ENCODE measurements around the gene TMEM236. TPM values are rescaled to one million over a fixed set of nuclear protein-coding genes. Genes with fewer than 3 reads are reported as not detected.

TMEM236 gene
- total RNA-seq, 2 experiments from 2014 or later: 0.06 to 0.12 TPM

- CTCF ChIA-PET: no interaction called here
- H3K4me1 Mint-ChIP-seq: peaks cover 7% of the 10 kb centered on the region
- no peaks in the 10 kb centered on the region for H3K9me3 Mint-ChIP-seq (ENCODE audit: low read depth)
- H3K27me3 Mint-ChIP-seq: peaks cover 14% of the 10 kb centered on the region
- no peak overlapping the region for H3K4me3 Mint-ChIP-seq
- H3K27ac Mint-ChIP-seq: no peak overlapping the region
- H3K36me3 Mint-ChIP-seq: no peaks in the 10 kb centered on the region
- DNase-seq: no peak
- ATAC-seq: no peak
Measured at GRCh38 chr10:17805330-17805729, 53.3 kb downstream of the TMEM236 start.

- Mint-ChIP-seq H3K27ac (no peak overlapping the region), H3K9me3 (ENCODE audit: low read depth) (no peaks in the 10 kb centered on the region), H3K4me1 (peaks cover 7% of the 10 kb centered on the region), H3K27me3 (peaks cover 16% of the 10 kb centered on the region), H3K36me3 (no peaks in the 10 kb centered on the region), H3K4me3 (no peak overlapping the region)
- ATAC-seq: no peak
- CTCF ChIA-PET: no interaction called here
- DNase-seq: no peak
Measured at GRCh38 chr10:17805921-17806577, 54.0 kb downstream of the TMEM236 start.

- peaks cover 16% of the 10 kb centered on the region for H3K27me3 Mint-ChIP-seq
- no peaks in the 10 kb centered on the region for H3K36me3 Mint-ChIP-seq
- no peak within 1 kb of the TSS for H3K27ac Mint-ChIP-seq
- DNase-seq: no peak
- H3K4me1 Mint-ChIP-seq: peaks cover 7% of the 10 kb centered on the region
- no peaks in the 10 kb centered on the region for H3K9me3 Mint-ChIP-seq (ENCODE audit: low read depth)
- CTCF ChIA-PET: no interaction called here
- no peak within 1 kb of the TSS for H3K4me3 Mint-ChIP-seq
- ATAC-seq: no peak
Measured at GRCh38 chr10:17808971-17809841, 57.2 kb downstream of the TMEM236 start, which contains the start of gene MRC1. MRC1 (plus strand) TSS chr10:17809348; CDS start chr10:17809466, 118 bp downstream.

GRCh38 chr10:17811146-17811865 lies 59.3 kb downstream of the TMEM236 start:
- H3K4me1 Mint-ChIP-seq: peaks cover 7% of the 10 kb centered on the region
- no peak for ATAC-seq
- H3K27me3 Mint-ChIP-seq: peaks cover 16% of the 10 kb centered on the region
- no peak overlapping the region for H3K27ac Mint-ChIP-seq
- H3K9me3 Mint-ChIP-seq (ENCODE audit: low read depth): no peaks in the 10 kb centered on the region
- CTCF ChIA-PET: no interaction called here
- no peak for DNase-seq
- no peak overlapping the region for H3K4me3 Mint-ChIP-seq
- H3K36me3 Mint-ChIP-seq: no peaks in the 10 kb centered on the region

- no peaks in the 10 kb centered on the region for H3K9me3 Mint-ChIP-seq (ENCODE audit: low read depth)
- peaks cover under 1% of the 10 kb centered on the region for H3K4me1 Mint-ChIP-seq
- DNase-seq: no peak
- no peak overlapping the region for H3K27ac Mint-ChIP-seq
- H3K27me3 Mint-ChIP-seq: peaks cover 11% of the 10 kb centered on the region
- no peak for ATAC-seq
- CTCF ChIA-PET: no interaction called here
- no peaks in the 10 kb centered on the region for H3K36me3 Mint-ChIP-seq
- no peak overlapping the region for H3K4me3 Mint-ChIP-seq
Measured at GRCh38 chr10:17814973-17815372, 63.0 kb downstream of the TMEM236 start.

DNA sequence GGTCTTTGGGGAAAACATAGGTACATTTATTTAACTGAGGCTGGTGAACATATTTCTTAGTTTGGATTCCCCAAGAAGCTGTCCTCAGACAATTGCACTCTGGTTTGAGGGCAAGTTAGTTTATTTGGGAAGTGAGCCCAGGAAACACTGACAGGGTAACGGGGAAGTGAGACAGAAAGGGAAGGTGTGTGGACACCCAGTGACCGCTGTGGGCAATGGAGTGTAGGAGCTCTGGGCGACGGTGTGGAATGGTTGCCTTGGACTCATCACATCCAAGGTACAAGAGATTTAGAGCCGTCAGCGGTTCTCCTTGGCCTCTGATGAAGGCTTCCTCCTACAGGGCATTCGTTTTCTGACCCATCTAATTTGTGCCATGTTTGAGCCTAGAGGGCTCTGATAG lies 64.2 kb downstream of the TMEM236 start:
- Mint-ChIP-seq H3K36me3 (no peaks in the 10 kb centered on the region), H3K9me3 (ENCODE audit: low read depth) (no peaks in the 10 kb centered on the region)
- CTCF ChIA-PET: no interaction called here

DNA sequence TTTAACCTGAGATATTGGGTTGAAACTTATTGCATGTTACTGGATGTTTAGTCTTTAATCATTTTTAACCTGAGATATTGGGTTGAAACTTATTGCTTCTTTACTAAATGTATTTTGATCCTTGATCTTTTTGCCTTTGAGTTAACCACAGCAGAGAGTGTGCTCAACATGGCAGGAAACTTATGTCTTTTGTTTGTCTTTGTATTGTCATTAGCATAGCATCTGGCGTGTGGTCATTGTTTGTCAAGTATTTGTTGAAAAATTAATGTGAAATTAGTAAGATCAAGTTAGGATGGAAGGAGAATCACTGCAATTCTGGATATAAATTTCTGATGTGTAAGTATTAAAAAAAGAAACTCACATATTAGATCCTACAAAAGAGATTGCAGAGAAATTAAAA lies 65.3 kb downstream of the TMEM236 start:
- CTCF ChIA-PET: no interaction called here
- Mint-ChIP-seq H3K9me3 (ENCODE audit: low read depth) (no peaks in the 10 kb centered on the region), H3K27ac (no peak overlapping the region), H3K4me3 (no peak overlapping the region), H3K36me3 (no peaks in the 10 kb centered on the region), H3K27me3 (peaks cover 14% of the 10 kb centered on the region), H3K4me1 (no peaks in the 10 kb centered on the region)
- DNase-seq (no peak), ATAC-seq (no peak)

More for the DNA sequence above, 64.2 kb downstream of the TMEM236 start:
- no peak overlapping the region for H3K27ac Mint-ChIP-seq
- no peak overlapping the region for H3K4me3 Mint-ChIP-seq
- H3K4me1 Mint-ChIP-seq: no peaks in the 10 kb centered on the region
- ATAC-seq: no peak
- DNase-seq: no peak
- H3K27me3 Mint-ChIP-seq: peaks cover 12% of the 10 kb centered on the region

DNA sequence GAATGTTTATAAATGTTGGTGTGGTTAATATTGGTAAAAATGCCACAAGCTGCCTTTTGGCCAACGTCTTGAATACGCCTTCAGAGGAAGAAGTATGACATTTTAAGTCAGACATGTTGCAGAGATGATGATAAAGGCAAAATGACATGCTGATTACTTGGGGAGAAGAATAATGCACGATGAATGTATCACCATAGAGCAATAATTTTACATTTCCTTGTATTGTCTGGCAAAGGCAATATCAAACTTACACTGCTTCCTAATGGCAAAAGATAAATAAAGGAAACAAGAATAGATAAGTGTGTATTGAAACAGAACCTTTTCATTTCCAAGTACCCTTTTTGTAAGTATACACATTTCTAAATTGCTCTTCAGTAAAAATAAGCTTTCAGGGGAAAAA lies 65.8 kb downstream of the TMEM236 start:
- ATAC-seq (no peak), DNase-seq (no peak)
- Mint-ChIP-seq H3K36me3 (no peaks in the 10 kb centered on the region), H3K9me3 (ENCODE audit: low read depth) (no peaks in the 10 kb centered on the region), H3K4me1 (no peaks in the 10 kb centered on the region), H3K27ac (no peak overlapping the region), H3K27me3 (peaks cover 17% of the 10 kb centered on the region), H3K4me3 (no peak overlapping the region)
- CTCF ChIA-PET: no interaction called here

DNA sequence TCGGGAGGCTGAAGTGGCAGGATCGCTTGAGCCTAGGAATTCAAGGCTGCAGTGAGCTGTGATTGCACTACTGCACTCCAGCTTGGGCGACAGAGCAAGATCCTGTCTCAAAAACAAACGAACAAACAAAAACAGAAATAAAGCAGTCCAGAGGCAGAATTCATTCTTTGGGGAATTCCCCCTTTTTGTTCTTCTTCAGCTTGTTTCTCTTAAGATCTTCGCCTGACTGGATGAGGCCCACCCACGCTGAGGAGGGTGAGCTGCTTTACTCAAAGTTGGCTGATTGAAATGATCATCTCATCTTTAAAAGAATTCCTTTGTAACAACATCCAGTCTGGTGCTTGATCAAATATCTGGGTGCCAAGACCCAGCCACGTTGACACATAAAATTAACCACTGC lies 67.8 kb downstream of the TMEM236 start:
- no peaks in the 10 kb centered on the region for H3K9me3 Mint-ChIP-seq (ENCODE audit: low read depth)
- H3K4me1 Mint-ChIP-seq: no peaks in the 10 kb centered on the region
- H3K27ac Mint-ChIP-seq: no peak overlapping the region
- H3K36me3 Mint-ChIP-seq: no peaks in the 10 kb centered on the region
- no peak for DNase-seq
- ATAC-seq: no peak
- H3K4me3 Mint-ChIP-seq: no peak overlapping the region
- H3K27me3 Mint-ChIP-seq: peaks cover 25% of the 10 kb centered on the region
- CTCF ChIA-PET: no interaction called here

GRCh38 chr10:17820943-17821342 lies 68.9 kb downstream of the TMEM236 start:
- Mint-ChIP-seq H3K36me3 (no peaks in the 10 kb centered on the region), H3K27me3 (peaks cover 25% of the 10 kb centered on the region), H3K4me3 (no peak overlapping the region), H3K4me1 (no peaks in the 10 kb centered on the region), H3K27ac (no peak overlapping the region), H3K9me3 (ENCODE audit: low read depth) (peaks cover 2% of the 10 kb centered on the region)
- CTCF ChIA-PET: no interaction called here
- no peak for DNase-seq
- ATAC-seq: no peak

- no peak overlapping the region for H3K4me3 Mint-ChIP-seq
Measured at GRCh38 chr10:17821893-17822292, 69.9 kb downstream of the TMEM236 start.

DNA sequence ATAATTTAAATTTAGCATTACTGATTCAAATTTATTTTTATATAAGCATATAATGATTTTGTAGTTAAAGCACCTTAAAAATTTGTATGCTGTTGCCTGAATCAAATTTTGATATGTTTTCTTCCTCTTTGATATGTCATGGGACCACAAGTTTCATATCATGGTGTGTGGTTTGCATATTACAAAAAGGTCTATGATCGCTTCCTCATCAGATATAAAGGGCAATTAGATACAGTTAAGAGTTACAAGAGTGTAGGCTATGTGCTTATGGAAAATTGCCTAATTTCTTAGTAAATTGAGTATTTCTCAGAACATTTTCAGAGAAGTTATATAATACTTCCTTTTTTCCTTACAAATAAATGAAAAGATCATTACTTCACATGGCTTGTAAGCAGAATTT lies 79.3 kb downstream of the TMEM236 start:
- CTCF ChIA-PET: interaction anchor here (0.8 kb wide), 1 partner anchor 53 kb away, joined by 3 read pairs; no protein-coding TSS in a partner anchor
- no peak overlapping the region for H3K4me3 Mint-ChIP-seq
- H3K27me3 Mint-ChIP-seq: no peaks in the 10 kb centered on the region

More at GRCh38 chr10:17821893-17822292, 69.9 kb downstream of the TMEM236 start:
- Mint-ChIP-seq H3K4me1 (no peaks in the 10 kb centered on the region), H3K27ac (no peak overlapping the region), H3K9me3 (ENCODE audit: low read depth) (peaks cover 2% of the 10 kb centered on the region), H3K36me3 (no peaks in the 10 kb centered on the region), H3K27me3 (peaks cover 25% of the 10 kb centered on the region)
- DNase-seq (no peak), ATAC-seq (no peak)
- CTCF ChIA-PET: no interaction called here

GRCh38 chr10:17831896-17832295 lies 79.9 kb downstream of the TMEM236 start:
- Mint-ChIP-seq H3K27ac (no peak overlapping the region), H3K27me3 (no peaks in the 10 kb centered on the region), H3K36me3 (no peaks in the 10 kb centered on the region), H3K4me3 (no peak overlapping the region), H3K4me1 (no peaks in the 10 kb centered on the region), H3K9me3 (ENCODE audit: low read depth) (no peaks in the 10 kb centered on the region)
- ATAC-seq (no peak), DNase-seq (no peak)
- CTCF ChIA-PET: interaction anchor here (0.8 kb wide), 1 partner anchor 53 kb away, joined by 3 read pairs; no protein-coding TSS in a partner anchor

More for the DNA sequence above, 79.3 kb downstream of the TMEM236 start:
- no peaks in the 10 kb centered on the region for H3K36me3 Mint-ChIP-seq
- DNase-seq (no peak), ATAC-seq (no peak)
- no peak overlapping the region for H3K27ac Mint-ChIP-seq
- no peaks in the 10 kb centered on the region for H3K4me1 Mint-ChIP-seq
- no peaks in the 10 kb centered on the region for H3K9me3 Mint-ChIP-seq (ENCODE audit: low read depth)
